ENCODE results near the gene STC2.

- TF ChIP-seq YY1 (IDR thresholded peaks at IDR 0.05; ENCODE audit: insufficient read depth, insufficient read length) = no peak
- TF ChIP-seq SUZ12 (IDR thresholded peaks at IDR 0.05; ENCODE audit: extremely low read depth, insufficient read depth, insufficient read length) = no peak
- no peak for TF ChIP-seq ZNF274 (IDR thresholded peaks at IDR 0.05; ENCODE audit: low read depth, low read length)
These were observed 17.1 kb downstream of the STC2 start for GRCh38 chr5:173310861-173311785.
